GM12892 (cell line): ENCODE data around the gene PRKCZ.

Experiments
- POLR2A ChIP-seq: IDR thresholded peaks from 2 replicates; pipeline ENCODE4 v1.6.1; 2011; ENCODE audit warnings: low read depth, low read length, control low read depth
- POLR2AphosphoS5 ChIP-seq: IDR thresholded peaks from 2 replicates; pipeline ENCODE4 v1.6.1; 2011; ENCODE audit warnings: low read depth, low read length, control low read depth
- TAF1 ChIP-seq: IDR thresholded peaks from 2 replicates; pipeline ENCODE4 v1.6.1; 2011; ENCODE audit warnings: low read depth, mild to moderate bottlenecking, control low read depth, low read length, borderline replicate concordance

GRCh38 chr1:2029561-2029960 lies 20.6 kb upstream of the PRKCZ start:
- TF ChIP-seq POLR2A: no peak
- no peak for TF ChIP-seq POLR2AphosphoS5
- TF ChIP-seq TAF1: no peak
